Esophagus mucosa (tissue), 1 donor: Measurements from ENCODE around the gene OBSCN. TPM values are rescaled to one million over a fixed set of nuclear protein-coding genes. Genes with fewer than 3 reads are reported as not detected.
"Not testable (repeated sequence)": the region's sequence is repeated elsewhere in the genome, so short reads cannot be mapped to it uniquely, and the experiment has no call there.

Experiments used
- ATAC-seq: fragments of 200-7000 bp; cut with Tn5 transposase; one replicate; pipeline ENCODE4 v1.9.1; 2020
- total RNA-seq: library from RNA; stranded (reverse); gene quantifications from one replicate; pipeline ENCODE4 v1.2.4, GENCODE V29; 2023
- donor health status: DM: yes; HTN: yes; CAD: no.

The OBSCN gene
- total RNA-seq, 1 donor from 2014 or later, result 9.8 TPM

GRCh38 chr1:228226956-228227791, 19.3 kb downstream of the OBSCN start:
- no peak for ATAC-seq

GRCh38 chr1:228228147-228228546, 20.3 kb downstream of the OBSCN start:
- not testable (repeated sequence) for ATAC-seq

- peak; percentile 97 for ATAC-seq
Measured at GRCh38 chr1:228228601-228229074, 20.8 kb downstream of the OBSCN start.

DNA sequence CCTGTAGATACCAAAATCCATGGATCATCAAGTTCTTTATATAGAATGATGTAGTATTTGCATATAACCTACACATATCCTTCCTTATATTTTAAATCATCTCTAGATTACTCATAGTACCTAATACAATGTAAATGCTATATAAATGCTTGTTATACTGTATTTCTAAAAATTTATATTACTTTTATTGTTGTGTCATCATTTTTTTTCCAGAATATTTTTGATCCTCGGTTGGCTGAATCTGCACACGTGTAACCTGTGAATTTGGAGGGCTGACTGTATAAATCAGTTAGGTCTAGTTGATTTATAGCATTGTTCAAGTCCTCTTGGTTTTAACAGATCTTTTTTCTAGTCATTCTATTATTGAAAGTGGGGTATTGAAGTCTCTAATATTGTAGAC, 23.3 kb downstream of the OBSCN start:
- ATAC-seq, result no peak

DNA sequence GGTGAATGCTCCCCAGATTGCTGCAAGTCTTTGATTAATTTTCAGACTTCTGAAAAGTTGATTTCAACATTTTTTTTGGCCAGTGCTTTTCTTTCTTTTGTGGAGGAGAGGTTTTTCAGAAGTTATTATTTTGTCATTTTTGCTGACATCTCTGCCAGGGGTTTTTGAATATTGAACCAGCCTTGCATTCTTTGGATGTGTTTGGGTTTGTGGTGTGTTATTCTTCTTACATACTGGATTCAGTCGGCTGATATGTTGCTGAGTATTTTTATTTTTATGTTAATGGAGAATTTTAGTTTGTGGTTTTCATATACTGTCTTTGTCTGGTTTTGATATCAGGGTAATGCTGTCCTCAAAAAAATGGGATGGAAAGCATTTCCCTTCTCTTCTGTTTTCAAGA, 25.3 kb downstream of the OBSCN start:
- ATAC-seq, result no peak

GRCh38 chr1:228234921-228235320, 27.1 kb downstream of the OBSCN start:
- no peak for ATAC-seq

- ATAC-seq, result peak; percentile 43
Measured at GRCh38 chr1:228236744-228237143, 28.9 kb downstream of the OBSCN start.

DNA sequence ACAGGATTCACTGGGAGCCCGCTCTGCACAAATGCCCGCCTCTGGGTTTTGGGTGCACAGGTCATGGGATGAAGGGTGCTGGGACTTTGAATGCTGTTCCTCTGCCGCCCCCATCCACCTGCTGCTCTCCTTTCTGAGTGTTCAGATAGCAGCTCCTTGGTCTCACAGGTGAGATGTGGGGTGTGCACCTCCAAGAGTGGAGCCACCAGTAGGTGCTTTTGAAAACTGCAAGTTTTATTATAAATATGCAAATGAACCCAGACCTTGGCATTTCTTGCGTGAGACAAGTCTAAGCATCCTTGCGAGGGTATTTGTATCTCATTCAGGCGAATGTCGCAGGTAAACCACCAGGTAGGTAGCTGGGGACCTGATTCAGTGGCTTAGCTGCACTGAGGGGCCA, 30.2 kb downstream of the OBSCN start:
- ATAC-seq, result no peak

DNA sequence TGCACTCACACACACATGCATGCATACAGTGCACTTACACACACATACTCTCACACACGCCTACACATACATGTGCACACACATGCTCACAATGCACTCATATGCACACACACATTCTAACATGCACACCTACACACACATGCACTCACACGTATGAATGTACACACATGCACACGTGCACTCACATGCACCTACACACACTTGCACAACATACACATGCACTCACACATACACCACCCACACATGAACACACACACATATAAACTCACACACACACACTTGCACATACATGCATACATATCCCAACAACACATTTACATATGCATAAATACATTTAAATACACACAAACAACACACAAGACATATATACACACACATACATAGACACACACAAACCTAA, 30.6 kb downstream of the OBSCN start:
- no peak for ATAC-seq

DNA sequence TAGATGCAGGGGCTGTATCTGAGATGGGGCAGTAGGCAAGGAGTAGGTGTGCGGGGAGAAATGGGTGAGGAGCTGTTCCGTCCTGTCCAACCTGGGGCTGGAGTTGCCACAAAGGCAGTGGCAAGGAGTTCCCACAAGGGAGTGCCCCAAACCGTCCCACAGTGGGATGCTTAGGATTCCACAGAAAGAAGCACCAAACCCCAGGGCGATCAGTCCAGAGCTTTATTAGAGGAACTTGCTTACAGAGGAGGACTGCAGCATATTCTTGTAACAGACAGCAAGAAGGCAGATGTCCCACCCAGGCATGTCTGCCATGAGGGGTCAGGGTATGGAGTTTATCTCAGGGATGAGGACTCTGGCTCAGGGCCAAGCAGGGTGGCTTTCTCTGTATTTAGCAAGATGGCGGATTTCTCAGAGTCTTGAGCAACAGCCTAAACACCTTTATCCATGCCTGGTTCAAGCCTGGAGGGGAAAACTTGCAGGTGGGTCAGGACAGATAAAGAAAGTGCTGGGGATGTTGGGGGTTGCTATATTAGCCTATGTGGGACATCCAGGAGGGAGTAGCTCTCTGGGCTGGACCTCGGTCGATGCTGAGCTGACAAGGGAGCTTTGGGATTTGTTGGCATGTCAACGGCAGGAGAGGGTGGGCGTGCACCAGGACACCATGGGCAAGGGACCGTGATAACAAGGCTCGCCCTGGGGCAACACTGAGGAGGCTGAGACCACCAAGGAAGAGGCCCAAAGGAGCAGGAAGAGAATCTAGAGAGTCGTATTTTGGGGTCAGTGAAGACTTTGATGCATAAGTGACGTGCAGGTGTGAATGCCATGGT, 32.8 kb downstream of the OBSCN start:
- no peak for ATAC-seq

DNA sequence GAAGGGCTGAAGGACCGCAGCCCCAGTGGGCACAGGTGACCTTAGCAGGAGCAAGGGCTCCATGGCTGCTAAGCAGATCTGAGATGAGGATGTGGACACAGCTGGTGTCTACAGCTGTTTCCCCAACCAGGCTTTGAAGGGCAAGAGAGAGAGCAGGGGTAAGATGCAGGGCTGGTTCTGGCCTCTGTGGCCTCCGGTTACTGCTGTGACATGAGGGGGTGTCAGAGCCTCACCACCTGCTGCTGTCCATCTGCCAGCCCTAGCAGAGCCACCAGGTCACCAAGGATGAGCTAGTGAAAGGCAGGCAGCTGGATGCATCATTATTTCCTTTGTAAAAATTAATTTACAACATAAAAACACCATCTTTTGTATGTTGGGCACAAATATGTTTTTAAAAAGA, 33.4 kb downstream of the OBSCN start:
- no peak for ATAC-seq

DNA sequence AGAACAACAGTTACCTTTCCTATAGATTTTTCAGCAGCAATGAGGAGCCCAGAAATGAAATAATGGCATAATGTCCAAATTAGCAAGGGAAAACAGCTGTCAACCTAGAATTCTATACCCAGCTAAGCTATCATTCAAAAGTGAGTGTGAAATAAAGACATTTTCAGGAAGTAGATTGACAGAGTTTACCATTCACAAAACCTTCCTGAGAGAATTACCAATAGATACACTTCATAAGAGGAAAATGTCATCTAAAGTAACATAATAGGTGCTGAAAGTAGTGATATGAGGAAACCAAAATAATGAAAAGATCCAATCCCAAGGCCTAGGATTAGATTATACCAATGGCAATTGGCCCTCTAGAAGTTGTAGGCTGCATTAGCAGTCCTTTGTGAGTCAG, 34.6 kb downstream of the OBSCN start:
- no peak for ATAC-seq

- ATAC-seq, result no peak
Measured at GRCh38 chr1:228243093-228243492, 35.2 kb downstream of the OBSCN start.

DNA sequence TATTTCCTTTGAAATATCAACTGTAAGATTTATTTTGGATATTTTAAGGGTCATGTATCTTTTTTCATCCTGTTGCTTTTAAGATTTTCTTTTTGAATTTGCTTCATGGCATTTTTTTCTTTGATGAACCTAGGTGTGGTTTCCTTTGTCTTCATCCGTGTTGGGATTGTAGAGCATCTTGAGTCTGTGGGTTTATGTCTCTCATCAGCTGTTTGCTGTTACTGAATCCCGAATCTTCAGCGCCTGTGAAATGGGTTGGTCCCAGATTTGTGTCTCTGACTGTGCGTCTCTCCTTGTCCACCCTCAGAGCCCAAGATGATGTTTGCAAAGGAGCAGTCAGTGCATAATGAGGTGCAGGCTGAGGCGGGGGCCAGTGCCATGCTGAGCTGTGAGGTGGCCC, 36.1 kb downstream of the OBSCN start:
- ATAC-seq, result not testable (repeated sequence)

- no peak for ATAC-seq
Measured at GRCh38 chr1:228245111-228245510, 37.3 kb downstream of the OBSCN start.

DNA sequence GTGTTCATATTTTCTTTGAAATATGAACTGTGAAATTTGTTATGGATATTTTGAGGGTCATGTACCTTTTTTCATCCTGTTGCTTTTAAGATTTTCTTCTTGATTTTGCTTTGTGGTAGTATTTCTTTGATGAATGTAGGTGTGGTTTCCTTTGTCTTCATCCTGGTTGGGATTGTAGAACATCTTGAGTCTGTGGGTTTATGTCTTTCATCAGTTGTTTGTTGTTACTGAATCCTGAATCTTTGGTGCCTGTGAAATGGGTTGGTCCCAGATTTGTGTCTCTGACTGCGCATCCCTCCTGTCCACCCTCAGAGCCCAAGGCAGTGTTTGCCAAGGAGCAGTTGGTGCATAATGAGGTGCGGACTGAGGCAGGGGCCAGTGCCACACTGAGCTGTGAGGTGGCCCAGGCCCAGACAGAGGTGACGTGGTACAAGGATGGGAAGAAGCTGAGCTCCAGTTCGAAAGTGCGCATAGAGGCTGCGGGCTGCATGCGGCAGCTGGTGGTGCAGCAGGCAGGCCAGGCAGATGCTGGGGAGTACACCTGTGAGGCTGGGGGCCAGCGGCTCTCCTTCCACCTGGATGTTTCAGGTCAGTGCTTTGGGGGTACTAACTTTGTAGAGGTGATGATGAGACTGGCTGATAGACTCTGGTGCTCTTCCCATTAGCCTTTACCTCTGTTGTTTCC, 38.5 kb downstream of the OBSCN start:
- no peak for ATAC-seq

- no peak for ATAC-seq
Measured at GRCh38 chr1:228249513-228250305, 41.9 kb downstream of the OBSCN start.

DNA sequence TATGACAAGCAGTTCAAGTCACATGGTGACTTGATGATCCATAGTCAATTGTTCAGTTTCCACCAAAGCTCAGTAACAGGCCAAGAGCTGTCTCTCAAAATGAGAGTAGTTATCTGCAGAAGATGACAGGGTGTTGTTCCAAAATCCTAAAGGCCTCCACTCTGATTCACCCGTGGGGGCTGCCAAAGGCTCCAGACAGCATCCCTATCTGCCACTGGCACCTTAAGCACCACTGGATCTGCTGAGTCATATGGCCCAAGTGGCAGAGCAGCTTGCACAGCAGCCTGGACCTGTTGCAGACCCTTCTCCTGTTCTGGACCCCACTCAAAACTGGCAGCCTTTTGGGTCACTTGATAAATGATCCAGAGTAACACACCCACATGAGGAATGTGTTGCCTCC, 44.6 kb downstream of the OBSCN start:
- ATAC-seq, result not testable (repeated sequence)

DNA sequence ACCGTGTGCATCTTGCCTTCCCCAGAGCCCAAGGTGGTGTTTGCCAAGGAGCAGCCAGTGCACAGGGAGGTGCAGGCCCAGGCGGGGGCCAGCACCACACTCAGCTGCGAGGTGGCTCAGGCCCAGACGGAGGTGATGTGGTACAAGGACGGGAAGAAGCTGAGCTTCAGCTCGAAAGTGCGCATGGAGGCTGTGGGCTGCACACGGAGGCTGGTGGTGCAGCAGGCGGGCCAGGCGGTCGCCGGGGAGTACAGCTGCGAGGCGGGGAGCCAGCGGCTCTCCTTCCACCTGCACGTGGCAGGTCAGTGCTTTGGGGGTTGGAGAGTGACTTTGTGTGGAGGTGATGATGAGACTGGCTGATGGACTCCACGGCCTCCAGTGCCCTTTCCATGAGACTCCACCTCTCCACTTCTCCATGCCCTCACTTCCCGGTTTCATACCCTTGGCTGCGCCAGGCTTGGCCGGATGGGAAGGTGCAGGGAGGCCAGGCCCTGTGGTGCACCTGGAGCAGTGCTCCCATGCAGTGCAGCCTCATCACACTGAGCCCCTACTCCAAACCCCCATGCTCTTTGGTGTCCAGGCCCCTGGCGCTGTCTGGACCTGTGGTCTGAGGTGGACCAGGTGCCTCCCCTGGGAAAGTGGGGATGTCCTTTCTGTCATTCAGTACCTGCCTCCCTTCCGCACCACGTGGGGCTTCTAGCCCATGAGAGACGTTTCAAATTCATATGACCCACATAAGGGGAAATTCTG, 49.0 kb downstream of the OBSCN start:
- no peak for ATAC-seq

GRCh38 chr1:228258486-228258885, 50.6 kb downstream of the OBSCN start:
- no peak for ATAC-seq

- no peak for ATAC-seq
Measured at GRCh38 chr1:228259368-228259894, 51.6 kb downstream of the OBSCN start.
